ENCODE data around the gene B3GNT4.
"Not testable (repeated sequence)": the region's sequence is repeated elsewhere in the genome, so short reads cannot be mapped to it uniquely, and the experiment has no call there.

The B3GNT4 gene

GRCh38 chr12:122166422-122167349 is 36.8 kb upstream of the B3GNT4 start:
- peak; percentile 57 for DNase-seq (ENCODE audit: low spot score)
- TF ChIP-seq CTCF (IDR thresholded peaks at IDR 0.05; ENCODE audit: extremely low read depth, missing control alignments), result no peak

DNA sequence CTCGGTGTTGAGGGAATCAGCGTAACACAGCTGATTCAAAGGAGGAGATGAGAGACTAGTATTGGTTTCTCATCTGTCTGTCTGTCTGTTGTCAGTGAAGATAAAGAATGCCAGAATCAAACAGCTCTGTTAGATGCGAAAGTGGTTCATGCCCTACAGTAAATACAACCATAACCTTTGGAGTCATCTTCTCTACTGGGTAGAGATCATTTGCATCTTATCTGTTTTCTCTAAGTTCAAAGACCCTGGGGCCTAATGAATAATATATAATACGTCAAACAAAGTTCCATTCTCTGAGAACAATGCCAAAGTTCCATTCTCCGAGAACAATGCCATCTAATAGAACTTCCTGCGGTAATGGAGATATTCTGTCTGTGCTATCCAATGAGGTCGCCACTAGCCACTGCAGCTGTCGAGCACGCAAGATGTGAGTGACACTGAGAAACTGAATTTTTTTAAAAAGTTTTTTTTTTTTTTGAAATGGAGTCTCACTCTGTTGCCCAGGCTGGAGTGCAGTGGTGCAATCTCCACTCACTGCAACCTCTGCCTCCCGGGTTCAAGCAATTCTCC is 36.1 kb upstream of the B3GNT4 start:
- TF ChIP-seq CTCF (IDR thresholded peaks at IDR 0.05; ENCODE audit: extremely low read depth, missing control alignments), result no peak
- no peak for DNase-seq (ENCODE audit: low spot score)

DNA sequence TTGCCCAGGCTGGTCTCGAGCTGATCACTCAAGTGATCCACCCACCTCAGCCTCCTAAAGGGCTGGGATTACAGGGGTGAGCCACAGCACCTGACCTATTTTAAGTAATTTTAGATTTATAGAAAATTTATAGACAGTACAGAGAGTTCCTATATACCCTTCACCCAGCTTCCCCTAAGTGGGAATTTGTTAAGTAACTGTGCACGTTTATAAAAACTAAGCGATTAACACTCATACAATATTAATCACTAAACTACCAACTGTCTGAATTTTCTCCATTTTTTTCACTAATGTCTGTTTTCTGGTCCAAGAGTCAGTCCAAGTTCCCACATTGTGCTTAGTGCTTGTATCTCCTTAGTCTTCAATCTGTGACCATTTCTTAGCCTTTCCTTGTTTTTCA is 35.0 kb upstream of the B3GNT4 start:
- DNase-seq (ENCODE audit: low spot score), result no peak
- TF ChIP-seq CTCF (IDR thresholded peaks at IDR 0.05; ENCODE audit: extremely low read depth, missing control alignments), result no peak

GRCh38 chr12:122171399-122171798 is 32.1 kb upstream of the B3GNT4 start:
- DNase-seq (ENCODE audit: low spot score), result no peak
- no peak for TF ChIP-seq CTCF (IDR thresholded peaks at IDR 0.05; ENCODE audit: extremely low read depth, missing control alignments)

GRCh38 chr12:122172262-122172939 is 31.1 kb upstream of the B3GNT4 start:
- no peak for TF ChIP-seq CTCF (IDR thresholded peaks at IDR 0.05; ENCODE audit: extremely low read depth, missing control alignments)
- DNase-seq (ENCODE audit: low spot score), result no peak

DNA sequence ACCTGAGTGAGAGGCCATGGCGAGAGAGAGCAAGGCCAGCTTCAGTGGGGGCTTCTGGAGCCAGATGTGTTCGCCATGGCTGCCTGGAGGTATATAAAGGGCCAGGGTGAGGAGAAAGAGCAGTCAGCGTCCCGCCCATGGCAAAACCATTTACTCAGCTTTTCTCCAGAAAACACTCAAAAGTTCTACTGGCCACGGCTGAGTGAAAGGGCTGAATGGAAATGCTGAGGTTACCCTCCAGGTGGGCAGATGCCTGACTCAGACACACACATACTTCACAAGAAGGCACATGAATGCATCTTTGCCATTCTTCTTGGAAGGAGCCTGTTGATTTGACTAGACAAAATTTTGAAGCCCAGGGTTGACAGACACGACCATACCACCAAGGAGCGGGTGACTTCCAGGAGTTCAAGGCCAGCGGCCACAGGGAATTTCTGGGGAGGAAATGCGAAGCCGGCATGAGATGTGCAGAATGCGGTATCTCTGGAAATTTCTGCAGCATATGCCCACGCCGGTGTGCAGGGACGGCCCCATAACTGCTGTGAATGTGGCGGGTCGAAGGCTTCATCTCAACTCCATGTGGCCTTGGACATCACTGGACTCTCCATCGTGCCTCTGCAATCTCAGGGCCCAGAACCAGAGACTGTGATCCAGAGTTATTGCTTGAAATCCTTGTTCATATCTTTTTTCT is 29.2 kb upstream of the B3GNT4 start, which contains the start of gene IL31:
Gene IL31, minus strand, starts transcription at position 67 of the 691 bp plus-strand sequence. Its CDS starts 49 bp downstream, at position 18.
- DNase-seq (ENCODE audit: low spot score), result no peak
- TF ChIP-seq CTCF (IDR thresholded peaks at IDR 0.05; ENCODE audit: extremely low read depth, missing control alignments), result no peak

DNA sequence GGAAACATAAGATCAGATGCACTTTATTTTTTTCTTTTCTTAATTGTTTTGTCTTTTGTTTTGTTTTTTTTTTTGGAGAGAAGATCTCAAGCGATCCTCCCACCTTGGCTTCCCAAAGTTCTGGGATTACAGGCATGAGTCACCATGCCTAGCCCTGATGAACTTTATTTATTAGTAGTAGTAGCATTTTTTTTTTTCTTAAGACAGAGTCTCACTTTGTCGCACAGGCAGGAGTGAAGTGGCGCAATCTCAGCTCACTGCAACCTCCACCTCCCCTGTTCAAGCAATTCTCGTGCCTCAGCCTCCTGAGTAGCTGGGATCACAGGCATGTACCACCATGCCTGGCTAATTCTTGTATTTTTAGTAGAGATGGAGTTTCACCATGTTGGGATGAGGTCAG is 27.0 kb upstream of the B3GNT4 start:
- DNase-seq (ENCODE audit: low spot score), result not testable (repeated sequence)
